HFF-Myc (cell line): Measurements from ENCODE around the gene PDCD7.
"Not testable (repeated sequence)": the region's sequence is repeated elsewhere in the genome, so short reads cannot be mapped to it uniquely, and the experiment has no call there.

ENCODE experiments used
- DNase-seq: peaks from one replicate; pipeline ENCODE4 v3.0.0-alpha.2; 2011; ENCODE audit warnings: low read depth; ENCODE audit errors: extremely low read depth
- H3K4me3 ChIP-seq: replicated peaks from 2 replicates; pipeline ENCODE4 v1.5.1; 2011; ENCODE audit warnings: low read depth, mild to moderate bottlenecking, control low read depth, low read length
- CTCF ChIP-seq: IDR thresholded peaks from 2 replicates; pipeline ENCODE4 v1.5.1; 2012; ENCODE audit warnings: mild to moderate bottlenecking, low read depth, low read length, control low read depth; ENCODE audit errors: missing control alignments

PDCD7 gene

DNA sequence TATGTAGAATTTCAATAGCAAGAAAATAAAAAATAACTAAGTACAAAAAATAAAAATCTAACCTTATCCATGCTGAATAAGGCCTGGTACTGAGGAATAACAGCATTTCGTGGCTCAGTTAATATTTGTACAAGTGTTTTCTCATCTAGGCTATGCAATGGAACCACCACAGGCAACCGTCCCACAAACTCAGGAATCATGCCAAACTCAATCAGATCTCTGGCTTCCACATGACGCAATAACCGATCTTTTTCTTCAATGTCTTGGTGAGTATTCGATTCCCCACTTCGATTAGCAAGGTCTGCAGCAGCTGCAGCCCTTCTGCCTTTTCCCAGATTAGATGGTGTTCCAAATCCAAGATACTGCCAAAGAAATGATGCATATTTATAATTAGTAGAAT is 21.1 kb upstream of the PDCD7 start:
- no peak for TF ChIP-seq CTCF
- no peak overlapping the region for H3K4me3 ChIP-seq
- DNase-seq, result no peak

DNA sequence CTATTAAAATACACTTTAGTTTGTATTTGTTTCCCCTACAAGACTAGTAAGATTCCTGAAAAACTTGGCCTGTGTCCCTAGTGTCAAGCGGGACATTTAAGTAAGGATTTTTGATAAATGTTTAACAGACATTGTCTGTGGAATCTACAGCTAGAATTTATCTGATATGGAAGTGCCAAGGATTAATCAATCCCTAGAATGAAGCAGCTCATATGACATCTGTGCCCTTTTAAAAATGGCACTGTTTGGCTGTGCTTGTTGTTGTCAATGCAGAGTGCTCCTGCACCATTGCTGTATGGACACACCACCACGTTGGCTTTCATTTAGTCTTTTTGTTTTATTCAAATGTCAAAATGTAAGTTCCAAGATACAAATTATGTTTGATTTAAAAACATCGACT is 14.3 kb upstream of the PDCD7 start:
- H3K4me3 ChIP-seq, result no peak overlapping the region
- TF ChIP-seq CTCF, result no peak
- DNase-seq, result no peak

- H3K4me3 ChIP-seq, result no peak overlapping the region
Measured at GRCh38 chr15:65146438-65146837, 12.8 kb upstream of the PDCD7 start.

GRCh38 chr15:65138631-65139030 is 5.0 kb upstream of the PDCD7 start:
- H3K4me3 ChIP-seq, DNase-seq: not testable (repeated sequence)

More at GRCh38 chr15:65146438-65146837, 12.8 kb upstream of the PDCD7 start:
- no peak for DNase-seq
- no peak for TF ChIP-seq CTCF

DNA sequence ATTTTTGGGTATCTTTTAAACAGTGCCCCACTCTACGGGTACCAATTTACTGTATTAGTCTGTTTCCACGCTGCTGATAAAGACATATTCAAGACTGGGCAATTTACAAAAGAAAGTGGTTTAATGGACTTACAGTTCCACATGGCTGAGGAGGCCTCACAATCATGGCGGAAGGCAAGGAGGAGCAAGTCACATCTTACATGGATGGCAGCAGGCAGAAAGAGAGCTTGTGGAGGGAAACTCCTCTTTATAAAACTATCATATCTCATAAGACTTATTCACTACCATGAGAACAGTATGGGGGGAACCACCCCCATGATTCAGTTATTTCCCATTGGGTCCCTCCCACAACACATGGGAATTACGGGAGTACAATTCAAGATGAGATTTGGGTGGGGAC is 4.3 kb upstream of the PDCD7 start:
- not testable (repeated sequence) for H3K4me3 ChIP-seq, DNase-seq

- H3K4me3 ChIP-seq, DNase-seq: not testable (repeated sequence)
Measured at GRCh38 chr15:65137089-65137488, 3.5 kb upstream of the PDCD7 start.

- H3K4me3 ChIP-seq, result peak overlapping the region; percentile 67
- no peak for TF ChIP-seq CTCF
- no peak for DNase-seq
Measured at GRCh38 chr15:65134538-65134937, 930 bp upstream of the PDCD7 start.

- no peak for DNase-seq
- TF ChIP-seq CTCF, result no peak
Measured at GRCh38 chr15:65132878-65133547, 595 bp downstream of the PDCD7 start.

More at GRCh38 chr15:65132878-65133547, 595 bp downstream of the PDCD7 start:
- peak overlapping the region; percentile 67 for H3K4me3 ChIP-seq
